Muscle layer of duodenum (tissue), 2 donors: ENCODE results near the gene C19orf53.

Source experiments
- H3K27ac ChIP-seq: one replicate; pipeline ENCODE4 v1.7.0; 2013; ENCODE audit warnings: mild to moderate bottlenecking, low read length
- H3K27me3 ChIP-seq: one replicate; pipeline ENCODE4 v1.7.0; 2013; ENCODE audit warnings: low read depth, mild to moderate bottlenecking, control low read depth, low read length
- H3K36me3 ChIP-seq, 2 donors: one replicate each; pipeline ENCODE4 v1.7.0; 2013; ENCODE audit warnings: low read length in 2 of 2, control low read depth in 1 of 2, mild to moderate bottlenecking in 1 of 2; ENCODE audit not compliant: insufficient read depth in 2 of 2, control insufficient read depth in 1 of 2
- H3K4me1 ChIP-seq, 2 donors: one replicate each; pipeline ENCODE4 v1.7.0; 2013; ENCODE audit warnings: low read length in 2 of 2, mild to moderate bottlenecking in 2 of 2, control low read depth in 1 of 2, moderate library complexity in 1 of 2; ENCODE audit not compliant: insufficient read depth in 2 of 2, control insufficient read depth in 1 of 2
- H3K4me3 ChIP-seq, 2 donors: one replicate each; pipeline ENCODE4 v1.7.0; 2013; ENCODE audit warnings: low read length in 2 of 2, low read depth in 1 of 2, mild to moderate bottlenecking in 1 of 2
- H3K9me3 ChIP-seq, 2 donors: one replicate each; pipeline ENCODE4 v1.7.0; 2013; ENCODE audit warnings: low read length in 2 of 2, control low read depth in 1 of 2, mild to moderate bottlenecking in 1 of 2; ENCODE audit not compliant: control insufficient read depth in 1 of 2
- donor health status: healthy.

C19orf53 gene

GRCh38 chr19:13774217-13775191 lies at the start of gene C19orf53:
Gene C19orf53, plus strand, starts transcription at chr19:13774456. Its CDS starts 22 bp downstream, at chr19:13774478.
- Histone ChIP-seq H3K4me3 (peak within 1 kb of the TSS; percentile 91 to 94), H3K9me3 (no peaks in the 10 kb centered on the region), H3K4me1 (peaks cover 7 to 27% of the 10 kb centered on the region in 2 donors), H3K27ac (peak within 1 kb of the TSS; percentile 84), H3K27me3 (no peaks in the 10 kb centered on the region), H3K36me3 (peaks cover 23 to 44% of the 10 kb centered on the region in 2 donors)

GRCh38 chr19:13726323-13726722 lies 47.9 kb upstream of the C19orf53 start:
- no peak overlapping the region for H3K27ac ChIP-seq
- no peaks in the 10 kb centered on the region for H3K9me3 ChIP-seq
- no peak overlapping the region for H3K4me3 ChIP-seq

GRCh38 chr19:13727798-13728197 lies 46.5 kb upstream of the C19orf53 start:
- H3K9me3 ChIP-seq = no peaks in the 10 kb centered on the region
- no peak overlapping the region for H3K4me3 ChIP-seq
- H3K27me3 ChIP-seq = no peaks in the 10 kb centered on the region
- H3K36me3 ChIP-seq = peaks cover 0 to 7% of the 10 kb centered on the region in 2 donors
- H3K27ac ChIP-seq = no peak overlapping the region
- H3K4me1 ChIP-seq = peaks cover 5% of the 10 kb centered on the region in 2 donors

More at GRCh38 chr19:13726323-13726722, 47.9 kb upstream of the C19orf53 start:
- H3K36me3 ChIP-seq = peaks cover 0 to 2% of the 10 kb centered on the region in 2 donors
- no peaks in the 10 kb centered on the region for H3K4me1 ChIP-seq
- H3K27me3 ChIP-seq = no peaks in the 10 kb centered on the region

DNA sequence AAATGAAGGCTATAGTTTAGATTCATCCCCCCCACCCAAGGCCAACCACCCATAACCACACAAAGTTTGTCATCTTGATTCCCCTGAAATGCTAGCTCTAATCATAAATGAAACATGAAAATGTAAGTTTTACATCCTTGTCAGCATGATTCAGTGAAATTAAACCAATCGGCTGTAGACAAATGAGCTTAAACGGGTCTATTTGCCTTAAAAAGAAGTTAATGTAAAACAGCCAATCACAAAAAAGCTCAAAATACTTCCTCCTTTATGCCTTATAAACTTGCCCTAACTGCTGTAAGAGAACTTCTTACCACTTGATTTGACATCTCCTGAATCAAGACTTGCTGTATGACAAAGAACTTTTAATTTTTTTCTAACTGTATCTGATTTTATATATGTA lies 44.4 kb upstream of the C19orf53 start:
- Histone ChIP-seq H3K4me1 (peaks cover 5% of the 10 kb centered on the region in 2 donors), H3K4me3 (no peak overlapping the region), H3K9me3 (no peaks in the 10 kb centered on the region), H3K27ac (no peak overlapping the region), H3K36me3 (peaks cover 0 to 7% of the 10 kb centered on the region in 2 donors), H3K27me3 (no peaks in the 10 kb centered on the region)

DNA sequence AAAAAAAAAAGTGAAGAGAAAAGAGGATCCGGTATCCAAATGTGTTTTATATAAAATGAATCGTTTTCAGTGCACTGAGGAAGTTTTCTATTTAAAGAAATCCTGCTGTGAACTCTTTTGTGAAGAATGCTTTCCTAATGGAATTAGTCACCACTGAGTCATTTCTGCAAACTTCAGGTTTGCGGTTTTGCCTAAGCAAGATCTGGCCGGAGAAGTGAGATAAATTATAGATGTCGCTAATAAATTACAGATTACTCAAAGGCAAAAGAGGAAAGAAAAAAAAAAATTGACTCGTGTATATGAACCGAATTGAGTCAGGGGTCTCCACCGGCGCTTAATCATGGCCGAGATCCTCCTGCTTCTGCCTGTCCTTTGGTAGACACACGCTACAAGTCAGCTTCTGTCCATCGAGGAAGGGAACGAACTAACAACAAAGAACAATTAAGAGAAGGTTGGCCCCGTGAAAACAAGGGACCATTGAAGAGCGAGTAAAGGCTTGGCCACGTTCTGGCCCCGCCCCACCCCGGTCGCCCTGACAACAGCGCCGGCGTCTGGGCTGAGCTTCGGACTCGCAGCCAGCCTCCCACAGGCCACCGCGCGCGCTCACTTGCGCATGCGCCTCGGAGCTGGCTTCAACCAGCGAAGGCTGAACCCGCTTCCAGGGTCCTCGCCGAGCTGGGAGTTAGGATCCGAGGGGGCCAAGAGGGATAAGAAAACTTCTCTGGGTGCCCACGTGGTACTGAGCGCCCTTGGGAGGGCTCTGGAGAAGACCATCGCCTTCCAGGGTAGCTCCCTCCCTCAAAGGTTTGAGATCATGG lies 42.9 kb upstream of the C19orf53 start:
- no peaks in the 10 kb centered on the region for H3K27me3 ChIP-seq
- H3K4me1 ChIP-seq = peaks cover 5% of the 10 kb centered on the region in 2 donors
- H3K27ac ChIP-seq = peak overlapping the region; percentile 98
- H3K9me3 ChIP-seq = no peaks in the 10 kb centered on the region
- peak overlapping the region; percentile 59 to 92 for H3K4me3 ChIP-seq
- peaks cover 0 to 7% of the 10 kb centered on the region in 2 donors for H3K36me3 ChIP-seq

DNA sequence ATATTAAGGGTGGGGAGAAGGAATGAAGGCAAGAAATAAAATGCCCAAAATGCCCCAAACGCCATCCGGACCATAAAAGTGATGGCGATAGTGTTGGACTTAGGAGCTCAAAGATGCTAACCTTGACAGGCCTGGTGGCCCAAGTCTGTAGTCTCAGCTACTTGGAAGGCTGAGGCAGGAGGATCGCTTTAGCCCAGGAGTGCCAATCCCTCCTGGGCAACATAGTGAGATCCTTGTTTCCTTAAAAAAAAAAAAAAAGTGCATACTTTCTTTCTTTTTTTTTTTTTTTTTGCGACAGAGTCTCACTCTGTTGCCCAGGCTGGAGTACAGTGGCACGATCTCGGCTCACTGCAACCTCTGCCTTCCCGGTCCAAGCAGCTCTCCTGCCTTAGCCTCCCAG lies 41.9 kb upstream of the C19orf53 start:
- no peak overlapping the region for H3K27ac ChIP-seq
- peak overlapping the region; percentile 59 to 92 for H3K4me3 ChIP-seq
- H3K36me3 ChIP-seq = peaks cover 0 to 7% of the 10 kb centered on the region in 2 donors

GRCh38 chr19:13734751-13735150 lies 39.5 kb upstream of the C19orf53 start:
- peaks cover 0 to 7% of the 10 kb centered on the region in 2 donors for H3K36me3 ChIP-seq
- no peak overlapping the region for H3K4me3 ChIP-seq
- peaks cover 5% of the 10 kb centered on the region in 2 donors for H3K4me1 ChIP-seq
- no peak overlapping the region for H3K27ac ChIP-seq
- no peaks in the 10 kb centered on the region for H3K9me3 ChIP-seq
- H3K27me3 ChIP-seq = no peaks in the 10 kb centered on the region

More for the DNA sequence above, 41.9 kb upstream of the C19orf53 start:
- H3K27me3 ChIP-seq = no peaks in the 10 kb centered on the region
- no peaks in the 10 kb centered on the region for H3K9me3 ChIP-seq
- H3K4me1 ChIP-seq = peaks cover 5% of the 10 kb centered on the region in 2 donors

GRCh38 chr19:13738073-13738472 lies 36.2 kb upstream of the C19orf53 start:
- Histone ChIP-seq H3K4me3 (no peak overlapping the region), H3K4me1 (no peaks in the 10 kb centered on the region), H3K27ac (no peak overlapping the region), H3K36me3 (no peaks in the 10 kb centered on the region), H3K9me3 (no peaks in the 10 kb centered on the region), H3K27me3 (no peaks in the 10 kb centered on the region)

- Histone ChIP-seq H3K4me1 (no peaks in the 10 kb centered on the region), H3K9me3 (no peaks in the 10 kb centered on the region), H3K36me3 (no peaks in the 10 kb centered on the region), H3K27ac (no peak overlapping the region), H3K27me3 (no peaks in the 10 kb centered on the region), H3K4me3 (no peak overlapping the region)
Observed at GRCh38 chr19:13741893-13742292, 32.4 kb upstream of the C19orf53 start.

- Histone ChIP-seq H3K36me3 (no peaks in the 10 kb centered on the region), H3K27ac (no peak overlapping the region), H3K4me3 (no peak overlapping the region), H3K4me1 (no peaks in the 10 kb centered on the region), H3K9me3 (no peaks in the 10 kb centered on the region), H3K27me3 (no peaks in the 10 kb centered on the region)
Observed at GRCh38 chr19:13742756-13743155, 31.5 kb upstream of the C19orf53 start.

DNA sequence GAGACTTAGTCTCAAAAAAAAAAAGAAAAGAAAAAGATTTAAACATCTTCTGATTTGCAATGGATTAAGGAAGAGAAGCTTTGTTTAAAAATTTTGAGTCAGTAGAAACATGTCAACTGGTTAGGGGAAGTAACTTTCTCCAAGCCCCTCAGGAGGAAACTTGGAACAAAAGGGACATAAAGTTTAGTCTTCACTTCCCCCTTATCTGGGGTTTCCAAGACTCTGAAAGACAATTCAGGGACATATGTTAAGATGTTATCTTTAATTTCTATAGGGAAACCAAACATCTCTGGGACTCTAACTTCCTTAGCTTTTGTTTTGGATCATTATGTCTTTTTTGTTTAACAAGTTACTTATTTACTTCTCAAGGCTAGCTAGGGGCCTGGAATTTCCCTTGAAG lies 30.1 kb upstream of the C19orf53 start:
- Histone ChIP-seq H3K36me3 (no peaks in the 10 kb centered on the region), H3K9me3 (no peaks in the 10 kb centered on the region), H3K4me3 (no peak overlapping the region), H3K27ac (no peak overlapping the region), H3K4me1 (peaks cover 5 to 9% of the 10 kb centered on the region in 2 donors), H3K27me3 (no peaks in the 10 kb centered on the region)
